H1 (cell line): ENCODE measurements around the gene TLE5. TPM values are rescaled to one million over a fixed set of nuclear protein-coding genes. Genes with fewer than 3 reads are reported as not detected.

Experiments
- CTCF ChIA-PET: fragments of 300-600 bp; sonication (Branson Sonifier 250); formaldehyde crosslinking; loops from one replicate; lab custom pipeline; 2021; ENCODE audit not compliant: partially characterized antibody; lab: Charles Lee
- POLR2A ChIA-PET: fragments of 300-600 bp; sonication (Branson Sonifier 250); formaldehyde crosslinking; loops from one replicate; lab custom pipeline; 2021; ENCODE audit warnings: inconsistent platforms; ENCODE audit not compliant: partially characterized antibody; lab: Charles Lee
- DNase-seq, 2 experiments: peaks; one replicate each; pipeline versions ENCODE4 v3.0.0 to v3.0.0-alpha.2; 2010 to 2022; ENCODE audit warnings: low spot score in 2 of 2, low read depth in 1 of 2, mixed read lengths in 1 of 2
- FAIRE-seq: peaks from 2 replicates; lab custom pipeline; 2011; peaks lifted over from hg19 to GRCh38; lab: Jason Lieb, UNC
- H2AFZ ChIP-seq: 2 replicates; pipeline ENCODE4 v1.8.1; 2012; ENCODE audit warnings: low read length, inconsistent platforms
- H2AK5ac ChIP-seq: 2 replicates; pipeline ENCODE4 v1.6.1; 2013; ENCODE audit warnings: low read depth, low read length
- H2BK120ac ChIP-seq: replicated peaks from 2 replicates; pipeline ENCODE3; 2013; ENCODE audit warnings: low read depth, low read length, inconsistent platforms
- H2BK12ac ChIP-seq: 2 replicates; pipeline ENCODE4 v1.6.1; 2013; ENCODE audit warnings: low read depth, low read length
- H2BK15ac ChIP-seq: 2 replicates; pipeline ENCODE4 v1.6.1; 2013; ENCODE audit warnings: low read length
- H2BK20ac ChIP-seq: 2 replicates; pipeline ENCODE4 v1.6.1; 2013; ENCODE audit warnings: low read length
- H2BK5ac ChIP-seq: 2 replicates; pipeline ENCODE4 v1.6.1; 2013; ENCODE audit warnings: low read depth, low read length
- H3K14ac ChIP-seq: 2 replicates; pipeline ENCODE4 v1.6.1; 2013; ENCODE audit warnings: inconsistent platforms; ENCODE audit not compliant: insufficient read length
- H3K18ac ChIP-seq: 2 replicates; pipeline ENCODE4 v1.6.1; 2013; ENCODE audit warnings: low read length; ENCODE audit errors: extremely low read depth
- H3K23ac ChIP-seq: 2 replicates; pipeline ENCODE4 v1.6.1; 2013; ENCODE audit warnings: inconsistent platforms; ENCODE audit not compliant: insufficient read length
- H3K23me2 ChIP-seq: 2 replicates; pipeline ENCODE4 v1.6.1; 2013; ENCODE audit warnings: low read depth, low read length
- H3K27ac ChIP-seq: 2 replicates; pipeline ENCODE4 v1.6.1; 2011; ENCODE audit warnings: low read depth, low read length, inconsistent platforms
- H3K27me3 ChIP-seq, 4 experiments: replicated peaks in 1 of 4; 1 replicate in 1 of 4; 2 replicates in 3 of 4; pipeline versions ENCODE4 v1.6.1 to v1.8.1; 2011 to 2013; ENCODE audit warnings: low read length in 3 of 4, mild to moderate bottlenecking in 3 of 4, inconsistent platforms in 2 of 4, mixed read lengths in 2 of 4, moderate library complexity in 1 of 4; ENCODE audit not compliant: control insufficient read depth in 3 of 4, insufficient read depth in 3 of 4; ENCODE audit errors: extremely low read depth in 1 of 4
- H3K36me3 ChIP-seq, 4 experiments: 2 replicates each; pipeline versions ENCODE4 v1.6.1 to v1.8.1; 2011 to 2013; ENCODE audit warnings: mild to moderate bottlenecking in 4 of 4, low read length in 3 of 4, moderate library complexity in 2 of 4, control low read depth in 1 of 4, inconsistent platforms in 1 of 4; ENCODE audit not compliant: insufficient read depth in 4 of 4, control insufficient read depth in 2 of 4
- H3K4ac ChIP-seq: replicated peaks from 2 replicates; pipeline ENCODE3; 2013; ENCODE audit warnings: low read length, low read depth, mixed read lengths, inconsistent platforms; ENCODE audit not compliant: insufficient read length
- H3K4me1 ChIP-seq, 4 experiments: replicated peaks in 1 of 4; 1 replicate in 1 of 4; 2 replicates in 3 of 4; pipeline versions ENCODE4 v1.6.1 to v1.8.1; 2011 to 2013; ENCODE audit warnings: low read length in 3 of 4, inconsistent platforms in 2 of 4, mixed read lengths in 1 of 4; ENCODE audit not compliant: insufficient read depth in 4 of 4, control insufficient read depth in 3 of 4
- H3K4me2 ChIP-seq, 2 experiments: 2 replicates each; pipeline versions ENCODE4 v1.6.1 to v1.8.1; 2011 to 2013; ENCODE audit warnings: low read depth in 2 of 2, low read length in 2 of 2, control low read depth in 1 of 2, inconsistent platforms in 1 of 2, mild to moderate bottlenecking in 1 of 2; ENCODE audit not compliant: insufficient read depth in 1 of 2
- H3K4me3 ChIP-seq, 4 experiments: fragments of 200-600, 300-600 bp in 1 of 4; sonication (generic), shearing (Covaris generic), sonication (Bioruptor Twin) in 1 of 4; 2 replicates each; pipeline versions ENCODE4 v1.5.1 to v1.8.1; 2011 to 2016; ENCODE audit warnings: low read length in 4 of 4, low read depth in 3 of 4, control low read depth in 2 of 4, inconsistent platforms in 2 of 4, mild to moderate bottlenecking in 2 of 4, mixed read lengths in 1 of 4, moderate library complexity in 1 of 4; ENCODE audit not compliant: insufficient read depth in 2 of 4; ENCODE audit errors: extremely low read depth in 1 of 4
- H3K56ac ChIP-seq: replicated peaks from 2 replicates; pipeline ENCODE3; 2013; ENCODE audit warnings: low read depth, mild to moderate bottlenecking, mixed read lengths, low read length, inconsistent platforms; ENCODE audit not compliant: insufficient read length
- H3K79me1 ChIP-seq: 2 replicates; pipeline ENCODE4 v1.6.1; 2013; ENCODE audit warnings: low read depth, low read length, control low read depth
- H3K79me2 ChIP-seq, 2 experiments: 2 replicates each; pipeline versions ENCODE4 v1.6.1 to v1.8.1; 2012 to 2013; ENCODE audit warnings: low read length in 2 of 2, mild to moderate bottlenecking in 2 of 2, inconsistent platforms in 1 of 2; ENCODE audit not compliant: insufficient read depth in 2 of 2, control insufficient read depth in 1 of 2
- H3K9ac ChIP-seq, 4 experiments: replicated peaks in 1 of 4; 1 replicate in 1 of 4; 2 replicates in 3 of 4; pipeline versions ENCODE4 v1.6.1 to v1.8.1; 2011 to 2013; ENCODE audit warnings: low read depth in 3 of 4, low read length in 3 of 4, control low read depth in 2 of 4, mild to moderate bottlenecking in 2 of 4, moderate library complexity in 2 of 4, inconsistent platforms in 1 of 4; ENCODE audit errors: extremely low read depth in 1 of 4
- H3K9me3 ChIP-seq, 2 experiments: 2 replicates each; pipeline versions ENCODE4 v1.6.1 to v1.8.1; 2012 to 2013; ENCODE audit warnings: mild to moderate bottlenecking in 2 of 2, moderate library complexity in 2 of 2, control low read depth in 1 of 2, inconsistent platforms in 1 of 2, low read depth in 1 of 2, low read length in 1 of 2, mixed read lengths in 1 of 2; ENCODE audit not compliant: insufficient read depth in 2 of 2
- H4K20me1 ChIP-seq, 2 experiments: replicated peaks in 1 of 2; 2 replicates each; pipeline versions ENCODE3 to v1.8.1; 2011 to 2013; ENCODE audit warnings: inconsistent platforms in 2 of 2, low read length in 2 of 2, mild to moderate bottlenecking in 1 of 2; ENCODE audit not compliant: insufficient read depth in 2 of 2, control insufficient read depth in 1 of 2
- H4K5ac ChIP-seq: 2 replicates; pipeline ENCODE4 v1.6.1; 2013; ENCODE audit warnings: low read length, low read depth, mixed read lengths, inconsistent platforms; ENCODE audit not compliant: insufficient read length
- H4K8ac ChIP-seq: 2 replicates; pipeline ENCODE4 v1.8.0; 2013; ENCODE audit warnings: mild to moderate bottlenecking, moderate library complexity, low read length, inconsistent platforms; ENCODE audit not compliant: insufficient read depth; ENCODE audit errors: extremely low read depth
- H4K91ac ChIP-seq: replicated peaks from 2 replicates; pipeline ENCODE3; 2013; ENCODE audit warnings: low read length, mixed read lengths, inconsistent platforms; ENCODE audit not compliant: insufficient read length
- BCL11A ChIP-seq, 2 experiments: IDR thresholded peaks; one replicate each; pipeline ENCODE4 v1.6.1; 2011; ENCODE audit warnings: low read depth in 2 of 2, low read length in 2 of 2, mild to moderate bottlenecking in 2 of 2
- CHD2 ChIP-seq: IDR thresholded peaks from 2 replicates; pipeline ENCODE4 v1.6.1; 2012; ENCODE audit warnings: low read length, improper control_type of control experiment
- CTBP2 ChIP-seq: IDR thresholded peaks from 2 replicates; pipeline ENCODE4 v1.7.0; 2011; ENCODE audit warnings: borderline replicate concordance, mild to moderate bottlenecking, moderate library complexity, mixed read lengths, low read length; ENCODE audit not compliant: insufficient read depth, insufficient read length
- GTF2F1 ChIP-seq: IDR thresholded peaks from 2 replicates; pipeline ENCODE4 v1.6.1; 2012; ENCODE audit warnings: low read depth, low read length, improper control_type of control experiment, borderline replicate concordance
- PHF8 ChIP-seq: fragments of 200-600 bp; sonication (generic); conservative IDR thresholded peaks from 2 replicates; pipeline ENCODE4 v1.7.1; 2012; ENCODE audit warnings: low read depth, mild to moderate bottlenecking, inconsistent platforms, low read length, moderate library complexity
- POLR2AphosphoS5 ChIP-seq: IDR thresholded peaks from 2 replicates; pipeline ENCODE4 v1.6.1; 2011; ENCODE audit warnings: low read depth, low read length
- SIN3A ChIP-seq, 2 experiments: IDR thresholded peaks in 1 of 2; conservative IDR thresholded peaks in 1 of 2; 2 replicates each; pipeline ENCODE4 v1.6.1; 2011 to 2012; ENCODE audit warnings: low read length in 2 of 2, improper control_type of control experiment in 1 of 2, low read depth in 1 of 2, mild to moderate bottlenecking in 1 of 2
- SRF ChIP-seq: IDR thresholded peaks from 2 replicates; pipeline ENCODE4 v1.6.1; 2011; ENCODE audit warnings: mild to moderate bottlenecking, low read depth, low read length, moderate library complexity
- WGBS, 2 experiments: shearing (Covaris generic) in 1 of 2; methylation state at CpG; one replicate each; pipeline versions ENCODE4 v1.1.6 to v1.1.7; 2013 to 2015; ENCODE audit warnings: low lambda C conversion rate in 2 of 2, mixed read lengths in 2 of 2, inconsistent platforms in 1 of 2, low coverage in 1 of 2, missing lambda C conversion rate in 1 of 2; ENCODE audit not compliant: insufficient replicate concordance in 2 of 2, insufficient coverage in 1 of 2, insufficient read length in 1 of 2; ENCODE audit errors: extremely low coverage in 1 of 2, missing lambda C conversion rate in 1 of 2; 5-methylcytosine and 5-hydroxymethylcytosine counted together
- polyA plus RNA-seq, 7 experiments: library from polyadenylated mRNA; depleted of rRNA in 3 of 7; stranded (reverse) in 5 of 7; unstranded in 2 of 7; fragments of >200 nt in 5 of 7; fragments of 200-250 nt in 2 of 7; gene quantifications; 1 replicate in 5 of 7; 2 replicates in 1 of 7; 4 replicates in 1 of 7; pipeline versions ENCODE4 v1.2.1 to v1.2.3, GENCODE V29; 2011 to 2013; ENCODE audit warnings: missing spikeins in 2 of 7, mixed read lengths in 2 of 7
- total RNA-seq: library from RNA; stranded (reverse); fragmentation: NEBNext Ultra II Directional; extraction: Animal tissue kit (Norgen Biotek cat#: 25700); gene quantifications from 2 replicates; pipeline ENCODE4 v1.2.1, GENCODE V29; 2021
- TF ChIP-seq, protein P1 (sequence below), 3 experiments: IDR thresholded peaks; 1 replicate in 2 of 3; 2 replicates in 1 of 3; pipeline versions ENCODE4 v1.5.1 to v1.6.1; 2011; ENCODE audit warnings: low read length in 3 of 3, mild to moderate bottlenecking in 3 of 3, inconsistent platforms in 2 of 3, low read depth in 1 of 3, moderate library complexity in 1 of 3; ENCODE audit not compliant: insufficient read depth in 1 of 3; ENCODE audit errors: control extremely low read depth in 1 of 3

Gene TLE5
- total and polyA plus RNA-seq, 2 of the 8 experiments (the other 6 are each of a cell fraction or from before 2014, with no cell fraction given), result 187 to 285 TPM

DNA sequence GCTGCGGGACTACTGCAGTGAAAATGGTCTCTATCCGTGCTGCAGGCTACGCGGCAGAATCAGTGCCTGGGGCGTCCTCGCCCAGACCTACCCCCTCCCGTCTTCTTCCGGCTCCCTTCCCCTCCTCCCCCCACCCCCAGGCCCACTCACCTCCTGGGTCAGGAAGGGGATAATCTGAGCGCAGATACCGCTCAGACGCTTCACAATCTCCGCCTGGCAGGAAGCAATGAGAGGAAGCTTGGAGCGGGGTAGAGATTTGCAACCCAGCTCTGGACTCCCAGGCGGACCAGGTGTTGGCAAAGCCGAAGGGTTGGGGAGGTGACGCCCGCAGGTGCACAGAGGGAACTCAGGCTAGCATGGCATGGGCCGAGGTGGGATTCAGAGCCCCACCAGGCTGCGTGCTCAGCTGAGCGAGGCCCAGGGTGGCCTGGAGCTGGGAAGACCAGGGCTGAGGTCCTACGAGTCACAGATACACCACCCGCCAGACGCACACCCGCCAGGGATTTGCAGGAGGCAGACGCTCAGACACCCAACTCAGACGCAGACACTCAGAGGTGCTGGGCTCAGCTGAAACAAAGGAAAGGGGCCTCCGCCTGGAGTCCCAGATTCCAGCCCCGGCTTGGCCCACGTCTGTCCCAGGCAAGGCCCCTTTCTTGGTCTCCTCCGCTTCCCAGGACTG lies 37.3 kb downstream of the TLE5 start:
- H3K79me2 ChIP-seq, result no peaks in the 10 kb centered on the region
- H3K4me1 ChIP-seq, result peaks cover 0 to 18% (median 13%) of the 10 kb centered on the region in 4 experiments; a peak in 6 of 7 replicates
- H3K4me2 ChIP-seq, result peak overlapping the region; percentile 74 to 80
- H3K23me2 ChIP-seq, result peaks cover 9% of the 10 kb centered on the region; the same call in 1 of the 2 replicates
- H2AK5ac ChIP-seq, result no peak overlapping the region
- CTCF ChIA-PET, result interaction anchor here (0.6 to 2.4 kb wide), 12 partner anchors 10 to 137 kb away, joined by 3 to 10 read pairs (median 4); no protein-coding TSS in a partner anchor
- H3K27ac ChIP-seq, result no peak overlapping the region
- H3K27me3 ChIP-seq, result peaks cover 9 to 43% (median 35%) of the 10 kb centered on the region in 4 experiments
- peak overlapping the region; percentile 24 for H2BK120ac ChIP-seq
- no peak overlapping the region for H3K56ac ChIP-seq
- H2BK12ac ChIP-seq, result peak overlapping the region; percentile 90; the same call in 1 of the 2 replicates
- WGBS, 2 experiments, result 26% methylated on average over 22 of the region's 30 CpGs; no CpG with 5 or more reads in 1 of the 2 experiments
- H4K20me1 ChIP-seq, result no peaks in the 10 kb centered on the region
- peak overlapping the region; percentile 4 to 46 (median 8); a peak in 5 of 8 replicates for H3K4me3 ChIP-seq
- H3K9ac ChIP-seq, result no peak overlapping the region
- H3K4ac ChIP-seq, result peak overlapping the region; percentile 71
- H3K36me3 ChIP-seq, result no peaks in the 10 kb centered on the region
- H4K8ac ChIP-seq, result no peak overlapping the region
- H2AFZ ChIP-seq, result peak overlapping the region; percentile 61
- no peak for FAIRE-seq
- POLR2A ChIA-PET, result interaction anchor here (0.8 to 2.8 kb wide), 4 partner anchors 9 to 38 kb away, joined by 3 to 20 read pairs (median 7); no protein-coding TSS in a partner anchor
- H2BK5ac ChIP-seq, result peak overlapping the region; percentile 55; the same call in 1 of the 2 replicates
- H3K23ac ChIP-seq, result no peak overlapping the region
- H3K14ac ChIP-seq, result no peak overlapping the region
- H3K9me3 ChIP-seq, result no peaks in the 10 kb centered on the region
- H2BK20ac ChIP-seq, result no peak overlapping the region
- H4K91ac ChIP-seq, result peak overlapping the region; percentile 76
- peak overlapping the region; percentile 10 for H4K5ac ChIP-seq
- peak in 1 of 2 experiments; percentile 67 for DNase-seq
- H3K79me1 ChIP-seq, result no peaks in the 10 kb centered on the region
- H2BK15ac ChIP-seq, result peak overlapping the region; percentile 20; the same call in 1 of the 2 replicates
- H3K18ac ChIP-seq, result peak overlapping the region; percentile 95
- TF ChIP-seq SIN3A (conservative IDR thresholded peaks at IDR 0.05 in 1 of 2, IDR thresholded peaks at IDR 0.05 in 1 of 2; ENCODE audit: low read depth in 1 of 2, low read length in 2 of 2), result no peak
- TF ChIP-seq CHD2, result no peak
- no peak for TF ChIP-seq GTF2F1
- no peak for TF ChIP-seq POLR2AphosphoS5
- TF ChIP-seq SRF, result no peak
- no peak for TF ChIP-seq PHF8
- TF ChIP-seq BCL11A (IDR thresholded peaks at IDR 0.05; ENCODE audit: low read depth in 2 of 2, low read length in 2 of 2), result no peak
- TF ChIP-seq, protein P1, sequence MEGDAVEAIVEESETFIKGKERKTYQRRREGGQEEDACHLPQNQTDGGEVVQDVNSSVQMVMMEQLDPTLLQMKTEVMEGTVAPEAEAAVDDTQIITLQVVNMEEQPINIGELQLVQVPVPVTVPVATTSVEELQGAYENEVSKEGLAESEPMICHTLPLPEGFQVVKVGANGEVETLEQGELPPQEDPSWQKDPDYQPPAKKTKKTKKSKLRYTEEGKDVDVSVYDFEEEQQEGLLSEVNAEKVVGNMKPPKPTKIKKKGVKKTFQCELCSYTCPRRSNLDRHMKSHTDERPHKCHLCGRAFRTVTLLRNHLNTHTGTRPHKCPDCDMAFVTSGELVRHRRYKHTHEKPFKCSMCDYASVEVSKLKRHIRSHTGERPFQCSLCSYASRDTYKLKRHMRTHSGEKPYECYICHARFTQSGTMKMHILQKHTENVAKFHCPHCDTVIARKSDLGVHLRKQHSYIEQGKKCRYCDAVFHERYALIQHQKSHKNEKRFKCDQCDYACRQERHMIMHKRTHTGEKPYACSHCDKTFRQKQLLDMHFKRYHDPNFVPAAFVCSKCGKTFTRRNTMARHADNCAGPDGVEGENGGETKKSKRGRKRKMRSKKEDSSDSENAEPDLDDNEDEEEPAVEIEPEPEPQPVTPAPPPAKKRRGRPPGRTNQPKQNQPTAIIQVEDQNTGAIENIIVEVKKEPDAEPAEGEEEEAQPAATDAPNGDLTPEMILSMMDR (IDR thresholded peaks at IDR 0.05; ENCODE audit: control extremely low read depth in 1 of 3, insufficient read depth in 1 of 3, low read depth in 1 of 3, low read length in 3 of 3), result no peak
- no peak for TF ChIP-seq CTBP2
